Measurements from ENCODE around the gene GADL1. TPM values are rescaled to one million over a fixed set of nuclear protein-coding genes. Genes with fewer than 3 reads are reported as not detected.

Gene GADL1
- total RNA-seq, 1 experiment from 2014 or later, result not detected

DNA sequence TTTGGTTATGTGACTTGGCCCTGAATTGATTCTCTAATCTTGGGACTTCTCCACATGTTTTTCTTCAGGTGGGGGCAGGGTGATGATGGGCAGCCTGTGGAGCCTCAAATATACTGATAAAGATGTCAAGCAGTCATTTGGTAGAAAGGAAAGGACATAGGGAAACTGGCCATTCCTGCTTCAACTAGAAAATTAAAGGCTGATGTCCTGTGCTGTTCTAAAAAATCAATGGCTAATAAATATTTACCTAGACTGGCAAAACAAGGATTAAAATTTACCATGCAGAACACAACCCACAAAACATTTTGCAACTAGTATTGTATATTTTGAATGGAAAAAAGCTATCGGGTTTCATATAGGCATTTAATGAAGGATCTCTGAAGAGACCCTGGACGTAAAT is 133.7 kb downstream of the GADL1 start:
- intact Hi-C loops (cut with micrococcal nuclease), result no loop called here
- DNase-seq (ENCODE audit: low read depth, low spot score) (no peak), ATAC-seq (no peak)
- Histone ChIP-seq H3K36me3 (ENCODE audit: control insufficient read depth in 1 of 2, insufficient read depth in 2 of 2, low read length in 2 of 2) (no peaks in the 10 kb centered on the region), H3K4me3 (replicated peaks in 1 of 2; ENCODE audit: low read depth in 1 of 2, low read length in 2 of 2) (no peak overlapping the region), H3K4me2 (ENCODE audit: low read length) (no peak overlapping the region), H3K79me2 (ENCODE audit: insufficient read depth, low read length) (no peaks in the 10 kb centered on the region), H3K27me3 (ENCODE audit: insufficient read depth, low read length) (no peaks in the 10 kb centered on the region), H2AFZ (ENCODE audit: low read depth, low read length, poor library complexity, severe bottlenecking) (no peak overlapping the region), H4K20me1 (ENCODE audit: insufficient read depth) (no peaks in the 10 kb centered on the region), H3K27ac (ENCODE audit: low read depth, low read length) (no peak overlapping the region), H3K4me1 (ENCODE audit: control insufficient read depth in 1 of 2, insufficient read depth in 2 of 2, low read length in 2 of 2) (no peaks in the 10 kb centered on the region), H3K9me2 (ENCODE audit: insufficient read depth) (no peaks in the 10 kb centered on the region), H3K9me3 (ENCODE audit: control insufficient read depth in 1 of 2, insufficient read depth in 1 of 2, low read depth in 1 of 2, low read length in 2 of 2) (no peaks in the 10 kb centered on the region), H3K9ac (ENCODE audit: low read length) (no peak overlapping the region)
- ChIA-PET RAD21 (ENCODE audit: low non-redundant PET in 1 of 2, low total read pairs in 2 of 2, uncharacterized antibody in 2 of 2, unreplicated experiment in 2 of 2) (no interaction called here), POLR2A (no interaction called here), CTCF (interaction anchor here (2.1 to 2.3 kb wide), 2 partner anchors 9 kb away, joined by 6 to 7 read pairs; no protein-coding TSS in a partner anchor)
- TF ChIP-seq EGR1 (IDR thresholded peaks at IDR 0.05; ENCODE audit: low read depth) (no peak), FOSL1 (IDR thresholded peaks at IDR 0.05; ENCODE audit: low read depth) (no peak), YY1 (IDR thresholded peaks at IDR 0.05; ENCODE audit: extremely low read depth, insufficient replicate concordance, low read depth, low read length) (no peak), SRF (IDR thresholded peaks at IDR 0.05; ENCODE audit: low read depth) (no peak), SIN3A (IDR thresholded peaks at IDR 0.05; ENCODE audit: low read depth) (no peak)
- TF ChIP-seq, protein P1, sequence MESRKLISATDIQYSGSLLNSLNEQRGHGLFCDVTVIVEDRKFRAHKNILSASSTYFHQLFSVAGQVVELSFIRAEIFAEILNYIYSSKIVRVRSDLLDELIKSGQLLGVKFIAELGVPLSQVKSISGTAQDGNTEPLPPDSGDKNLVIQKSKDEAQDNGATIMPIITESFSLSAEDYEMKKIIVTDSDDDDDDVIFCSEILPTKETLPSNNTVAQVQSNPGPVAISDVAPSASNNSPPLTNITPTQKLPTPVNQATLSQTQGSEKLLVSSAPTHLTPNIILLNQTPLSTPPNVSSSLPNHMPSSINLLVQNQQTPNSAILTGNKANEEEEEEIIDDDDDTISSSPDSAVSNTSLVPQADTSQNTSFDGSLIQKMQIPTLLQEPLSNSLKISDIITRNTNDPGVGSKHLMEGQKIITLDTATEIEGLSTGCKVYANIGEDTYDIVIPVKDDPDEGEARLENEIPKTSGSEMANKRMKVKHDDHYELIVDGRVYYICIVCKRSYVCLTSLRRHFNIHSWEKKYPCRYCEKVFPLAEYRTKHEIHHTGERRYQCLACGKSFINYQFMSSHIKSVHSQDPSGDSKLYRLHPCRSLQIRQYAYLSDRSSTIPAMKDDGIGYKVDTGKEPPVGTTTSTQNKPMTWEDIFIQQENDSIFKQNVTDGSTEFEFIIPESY (IDR thresholded peaks at IDR 0.05; ENCODE audit: extremely low read depth, insufficient replicate concordance, low read length), result no peak
- TF ChIP-seq, protein P2, sequence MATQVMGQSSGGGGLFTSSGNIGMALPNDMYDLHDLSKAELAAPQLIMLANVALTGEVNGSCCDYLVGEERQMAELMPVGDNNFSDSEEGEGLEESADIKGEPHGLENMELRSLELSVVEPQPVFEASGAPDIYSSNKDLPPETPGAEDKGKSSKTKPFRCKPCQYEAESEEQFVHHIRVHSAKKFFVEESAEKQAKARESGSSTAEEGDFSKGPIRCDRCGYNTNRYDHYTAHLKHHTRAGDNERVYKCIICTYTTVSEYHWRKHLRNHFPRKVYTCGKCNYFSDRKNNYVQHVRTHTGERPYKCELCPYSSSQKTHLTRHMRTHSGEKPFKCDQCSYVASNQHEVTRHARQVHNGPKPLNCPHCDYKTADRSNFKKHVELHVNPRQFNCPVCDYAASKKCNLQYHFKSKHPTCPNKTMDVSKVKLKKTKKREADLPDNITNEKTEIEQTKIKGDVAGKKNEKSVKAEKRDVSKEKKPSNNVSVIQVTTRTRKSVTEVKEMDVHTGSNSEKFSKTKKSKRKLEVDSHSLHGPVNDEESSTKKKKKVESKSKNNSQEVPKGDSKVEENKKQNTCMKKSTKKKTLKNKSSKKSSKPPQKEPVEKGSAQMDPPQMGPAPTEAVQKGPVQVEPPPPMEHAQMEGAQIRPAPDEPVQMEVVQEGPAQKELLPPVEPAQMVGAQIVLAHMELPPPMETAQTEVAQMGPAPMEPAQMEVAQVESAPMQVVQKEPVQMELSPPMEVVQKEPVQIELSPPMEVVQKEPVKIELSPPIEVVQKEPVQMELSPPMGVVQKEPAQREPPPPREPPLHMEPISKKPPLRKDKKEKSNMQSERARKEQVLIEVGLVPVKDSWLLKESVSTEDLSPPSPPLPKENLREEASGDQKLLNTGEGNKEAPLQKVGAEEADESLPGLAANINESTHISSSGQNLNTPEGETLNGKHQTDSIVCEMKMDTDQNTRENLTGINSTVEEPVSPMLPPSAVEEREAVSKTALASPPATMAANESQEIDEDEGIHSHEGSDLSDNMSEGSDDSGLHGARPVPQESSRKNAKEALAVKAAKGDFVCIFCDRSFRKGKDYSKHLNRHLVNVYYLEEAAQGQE (IDR thresholded peaks at IDR 0.05; ENCODE audit: low read depth), result no peak
- BruUV-seq (replicated peaks), result no TSS peak
